Chondrocyte (in vitro differentiated cells): ENCODE measurements around the gene EPC1. TPM values are rescaled to one million over a fixed set of nuclear protein-coding genes. Genes with fewer than 3 reads are reported as not detected.
A peak's percentile ranks its signal among the peaks of the same experiment; 100 is the strongest.
"Not testable (repeated sequence)": the region's sequence is repeated elsewhere in the genome, so short reads cannot be mapped to it uniquely, and the experiment has no call there.

Experiments used
- DNase-seq: peaks from one replicate; pipeline ENCODE4 v3.0.0; 2021; ENCODE audit warnings: mixed read lengths, low spot score
- H3K27ac Mint-ChIP-seq: one replicate; pipeline ENCODE4 v1.8.0; 2021; ENCODE audit warnings: mild to moderate bottlenecking, moderate library complexity, mixed read lengths; ENCODE audit not compliant: unreplicated experiment
- H3K27me3 Mint-ChIP-seq: 2 replicates; pipeline ENCODE4 v1.8.0; 2021; ENCODE audit warnings: low read depth, mixed read lengths
- H3K36me3 Mint-ChIP-seq: 2 replicates; pipeline ENCODE4 v1.8.0; 2021; ENCODE audit warnings: low read depth, mixed read lengths
- H3K4me1 Mint-ChIP-seq: 2 replicates; pipeline ENCODE4 v1.8.0; 2021; ENCODE audit warnings: low read depth, mild to moderate bottlenecking, mixed read lengths
- H3K4me3 Mint-ChIP-seq: one replicate; pipeline ENCODE4 v1.8.0; 2021; ENCODE audit warnings: mild to moderate bottlenecking, moderate library complexity, mixed read lengths; ENCODE audit not compliant: unreplicated experiment
- H3K9me3 Mint-ChIP-seq: 2 replicates; pipeline ENCODE4 v1.8.0; 2021; ENCODE audit warnings: low read depth, mixed read lengths
- CTCF ChIP-seq: fragments of 200-600 bp; sonication (generic); IDR thresholded peaks from 2 replicates; pipeline ENCODE4 v1.5.0; 2021; ENCODE audit warnings: antibody characterized with exemption, mild to moderate bottlenecking, moderate library complexity
- long read RNA-seq: library from polyadenylated mRNA; stranded (forward); transcript quantifications from one replicate; pipeline ENCODE4 v2.0.0, GENCODE V29; 2021
- total RNA-seq: library from RNA; stranded (reverse); gene quantifications from 3 replicates; pipeline ENCODE4 v1.2.1, GENCODE V29; 2021

EPC1 gene, protein sequence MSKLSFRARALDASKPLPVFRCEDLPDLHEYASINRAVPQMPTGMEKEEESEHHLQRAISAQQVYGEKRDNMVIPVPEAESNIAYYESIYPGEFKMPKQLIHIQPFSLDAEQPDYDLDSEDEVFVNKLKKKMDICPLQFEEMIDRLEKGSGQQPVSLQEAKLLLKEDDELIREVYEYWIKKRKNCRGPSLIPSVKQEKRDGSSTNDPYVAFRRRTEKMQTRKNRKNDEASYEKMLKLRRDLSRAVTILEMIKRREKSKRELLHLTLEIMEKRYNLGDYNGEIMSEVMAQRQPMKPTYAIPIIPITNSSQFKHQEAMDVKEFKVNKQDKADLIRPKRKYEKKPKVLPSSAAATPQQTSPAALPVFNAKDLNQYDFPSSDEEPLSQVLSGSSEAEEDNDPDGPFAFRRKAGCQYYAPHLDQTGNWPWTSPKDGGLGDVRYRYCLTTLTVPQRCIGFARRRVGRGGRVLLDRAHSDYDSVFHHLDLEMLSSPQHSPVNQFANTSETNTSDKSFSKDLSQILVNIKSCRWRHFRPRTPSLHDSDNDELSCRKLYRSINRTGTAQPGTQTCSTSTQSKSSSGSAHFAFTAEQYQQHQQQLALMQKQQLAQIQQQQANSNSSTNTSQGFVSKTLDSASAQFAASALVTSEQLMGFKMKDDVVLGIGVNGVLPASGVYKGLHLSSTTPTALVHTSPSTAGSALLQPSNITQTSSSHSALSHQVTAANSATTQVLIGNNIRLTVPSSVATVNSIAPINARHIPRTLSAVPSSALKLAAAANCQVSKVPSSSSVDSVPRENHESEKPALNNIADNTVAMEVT
- total RNA-seq, result 22.0 to 31.9 TPM (median 26.8 TPM) in 3 replicates
- long read RNA-seq, full-length matches to known transcripts, result 5 of 8 reads
- long read RNA-seq, partial matches to known transcripts, result 1 of 8 reads
- long read RNA-seq, other reads (novel, unspliced or antisense), result 2 of 8 reads

DNA sequence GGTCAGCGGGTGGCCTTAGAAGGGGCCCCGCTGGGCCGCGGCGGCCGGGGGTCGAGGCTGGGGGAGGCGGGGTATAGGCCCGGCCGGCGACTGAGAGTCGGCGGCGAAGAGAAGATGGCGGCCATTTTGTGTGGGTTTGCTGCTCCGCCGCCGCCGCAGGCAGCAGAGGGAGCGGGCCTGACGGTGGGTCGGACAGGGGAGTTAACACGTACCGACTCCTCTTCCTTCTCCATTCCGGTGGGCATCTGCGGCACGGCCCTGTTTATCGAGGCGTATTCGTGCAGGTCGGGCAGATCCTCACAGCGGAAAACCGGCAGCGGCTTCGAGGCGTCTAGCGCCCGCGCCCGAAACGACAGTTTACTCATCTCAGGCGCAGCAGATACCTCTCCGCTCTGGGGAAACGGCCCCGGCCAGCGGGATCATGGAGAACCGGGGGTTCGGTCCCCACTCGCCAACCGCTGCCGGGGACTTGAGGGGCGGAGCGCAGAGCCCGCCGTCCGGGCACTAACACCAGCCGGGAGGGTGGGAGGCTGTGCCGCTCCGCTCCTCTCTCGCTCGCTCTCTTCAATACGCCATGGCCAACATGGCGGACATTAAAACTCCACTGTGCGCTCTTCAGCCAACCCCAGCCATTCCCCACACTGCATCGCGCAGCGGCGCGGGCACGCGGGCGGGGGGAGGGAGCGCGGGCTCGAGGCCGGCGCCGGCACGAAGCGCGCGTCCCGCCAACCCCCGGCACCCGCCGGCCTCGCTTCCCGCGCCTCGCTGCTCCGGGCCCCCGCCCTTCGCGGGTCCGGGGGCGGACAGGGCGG is at the start of gene EPC1:
EPC1 (minus strand) TSS at position 608 of the 812 bp plus-strand sequence; CDS start at position 365, 243 bp downstream.
- no peaks in the 10 kb centered on the region for H3K36me3 Mint-ChIP-seq
- H3K27ac Mint-ChIP-seq, result peak within 1 kb of the TSS; percentile 100
- H3K4me1 Mint-ChIP-seq, result peaks cover 39% of the 10 kb centered on the region
- no peaks in the 10 kb centered on the region for H3K9me3 Mint-ChIP-seq
- peak within 1 kb of the TSS; percentile 94 for H3K4me3 Mint-ChIP-seq
- H3K27me3 Mint-ChIP-seq, result no peaks in the 10 kb centered on the region
- DNase-seq, result peak; percentile 93
- no peak for TF ChIP-seq CTCF

DNA sequence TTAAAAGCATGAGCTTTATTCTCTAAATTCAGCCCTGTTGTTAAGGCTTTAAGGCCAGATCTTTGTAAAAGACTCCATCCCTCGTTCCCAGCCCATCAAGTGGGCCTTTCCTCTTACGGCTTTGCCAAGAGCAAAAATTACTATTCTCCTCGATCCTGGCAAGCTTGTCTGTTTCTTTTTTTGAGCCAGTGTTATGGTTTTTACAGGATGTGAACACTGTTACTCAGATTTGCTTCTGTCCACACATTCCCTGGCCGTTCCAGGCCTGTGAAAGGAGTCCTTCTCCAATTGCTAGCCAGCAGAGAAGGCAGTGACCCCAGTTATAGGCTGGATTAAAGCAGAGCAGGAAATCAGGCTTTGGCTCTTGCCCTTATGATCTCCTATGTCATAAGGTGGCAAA is 47.0 kb upstream of the EPC1 start:
- H3K4me3 Mint-ChIP-seq, result no peak overlapping the region
- H3K4me1 Mint-ChIP-seq, result no peaks in the 10 kb centered on the region
- no peaks in the 10 kb centered on the region for H3K27me3 Mint-ChIP-seq
- H3K9me3 Mint-ChIP-seq, result no peaks in the 10 kb centered on the region
- H3K27ac Mint-ChIP-seq, result no peak overlapping the region
- no peaks in the 10 kb centered on the region for H3K36me3 Mint-ChIP-seq
- TF ChIP-seq CTCF, result no peak
- DNase-seq, result no peak

DNA sequence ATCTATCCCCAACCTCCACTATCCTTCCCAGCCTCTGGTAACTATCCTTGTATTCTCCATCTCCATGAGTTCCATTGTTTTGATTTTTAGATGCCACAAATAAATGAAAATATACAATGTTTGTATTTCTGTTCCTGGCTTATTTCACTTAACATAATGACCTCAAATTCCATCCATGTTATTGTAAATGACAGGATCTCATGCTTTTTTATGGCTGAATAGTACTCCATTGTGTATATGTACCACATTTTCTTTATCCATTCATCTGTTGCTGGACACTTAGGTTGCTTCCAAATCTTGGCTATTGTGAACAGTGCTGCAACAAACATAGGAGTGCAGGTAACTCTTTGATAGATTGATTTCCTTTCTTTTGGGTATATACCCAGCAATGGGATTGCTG is 45.3 kb upstream of the EPC1 start:
- H3K4me3 Mint-ChIP-seq, result not testable (repeated sequence)

DNA sequence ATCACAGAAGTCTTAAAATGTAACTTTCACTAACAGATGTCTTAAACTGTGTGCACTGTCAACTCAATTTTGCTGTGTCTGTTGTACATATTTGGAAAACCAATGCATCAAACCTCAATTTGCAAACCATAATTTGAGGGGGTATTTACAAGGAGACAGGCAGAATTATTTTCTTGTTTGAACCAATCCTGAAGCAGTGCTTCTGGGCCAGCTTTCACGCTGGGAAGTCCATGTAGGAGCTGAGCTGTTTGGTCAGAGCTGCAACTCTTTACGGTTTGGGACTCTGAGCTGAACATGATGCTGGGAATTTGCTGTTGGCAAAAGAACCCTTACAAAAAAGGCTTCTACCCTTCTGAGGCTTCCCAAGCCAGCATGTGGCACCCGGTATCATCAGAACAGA is 43.2 kb upstream of the EPC1 start:
- H3K4me1 Mint-ChIP-seq, result peaks cover 8% of the 10 kb centered on the region
- no peak overlapping the region for H3K27ac Mint-ChIP-seq
- no peak overlapping the region for H3K4me3 Mint-ChIP-seq
- DNase-seq, result no peak
- no peaks in the 10 kb centered on the region for H3K27me3 Mint-ChIP-seq
- no peak for TF ChIP-seq CTCF
- H3K9me3 Mint-ChIP-seq, result no peaks in the 10 kb centered on the region
- H3K36me3 Mint-ChIP-seq, result no peaks in the 10 kb centered on the region

More for the DNA sequence above, 45.3 kb upstream of the EPC1 start:
- not testable (repeated sequence) for H3K9me3 Mint-ChIP-seq, H3K27me3 Mint-ChIP-seq, DNase-seq, H3K27ac Mint-ChIP-seq, H3K36me3 Mint-ChIP-seq, H3K4me1 Mint-ChIP-seq

DNA sequence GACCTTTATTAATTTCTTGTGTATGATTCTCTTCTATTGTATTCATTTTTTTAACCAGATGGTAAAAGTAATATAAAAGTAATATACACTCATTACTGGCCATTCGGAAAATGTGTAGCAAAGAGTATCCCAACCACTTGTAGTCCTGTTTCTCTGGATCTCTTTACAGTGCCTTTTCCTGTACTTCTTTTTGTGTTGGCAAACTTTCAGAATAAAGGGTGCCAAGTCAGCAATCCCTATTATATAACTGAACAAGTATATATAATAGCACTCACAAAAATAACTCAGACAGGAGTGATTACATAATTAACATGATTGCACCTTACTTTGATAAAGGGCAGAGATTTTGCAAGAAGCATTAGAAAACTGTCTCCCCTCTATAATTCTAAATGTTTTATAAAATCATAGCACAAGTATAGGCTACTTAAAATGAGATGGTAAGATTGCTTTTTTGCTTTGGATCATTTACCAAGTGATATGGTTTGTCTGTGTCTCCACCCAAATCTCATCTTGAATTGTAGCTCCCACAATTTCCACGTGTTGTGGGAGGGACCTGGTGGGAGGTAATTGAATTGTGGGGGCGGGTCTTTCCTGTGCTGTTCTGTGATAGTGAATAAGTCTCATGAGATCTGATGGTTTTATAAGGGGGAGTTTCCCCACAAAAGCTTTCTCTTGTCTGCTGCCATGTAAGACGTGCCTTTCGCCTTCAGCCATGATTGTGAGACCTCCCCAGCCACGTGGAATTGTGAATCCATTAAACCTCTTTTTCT is 41.5 kb upstream of the EPC1 start:
- H3K9me3 Mint-ChIP-seq, result no peaks in the 10 kb centered on the region
- no peak overlapping the region for H3K4me3 Mint-ChIP-seq

More for the DNA sequence above, 41.5 kb upstream of the EPC1 start:
- TF ChIP-seq CTCF, result no peak
- no peaks in the 10 kb centered on the region for H3K36me3 Mint-ChIP-seq
- no peak for DNase-seq
- H3K27me3 Mint-ChIP-seq, result no peaks in the 10 kb centered on the region
- H3K4me1 Mint-ChIP-seq, result peaks cover 8% of the 10 kb centered on the region
- H3K27ac Mint-ChIP-seq, result no peak overlapping the region
